ENCODE data around the gene SPIRE2.
"Not testable (repeated sequence)": the region's sequence is repeated elsewhere in the genome, so short reads cannot be mapped to it uniquely, and the experiment has no call there.

SPIRE2 gene

DNA sequence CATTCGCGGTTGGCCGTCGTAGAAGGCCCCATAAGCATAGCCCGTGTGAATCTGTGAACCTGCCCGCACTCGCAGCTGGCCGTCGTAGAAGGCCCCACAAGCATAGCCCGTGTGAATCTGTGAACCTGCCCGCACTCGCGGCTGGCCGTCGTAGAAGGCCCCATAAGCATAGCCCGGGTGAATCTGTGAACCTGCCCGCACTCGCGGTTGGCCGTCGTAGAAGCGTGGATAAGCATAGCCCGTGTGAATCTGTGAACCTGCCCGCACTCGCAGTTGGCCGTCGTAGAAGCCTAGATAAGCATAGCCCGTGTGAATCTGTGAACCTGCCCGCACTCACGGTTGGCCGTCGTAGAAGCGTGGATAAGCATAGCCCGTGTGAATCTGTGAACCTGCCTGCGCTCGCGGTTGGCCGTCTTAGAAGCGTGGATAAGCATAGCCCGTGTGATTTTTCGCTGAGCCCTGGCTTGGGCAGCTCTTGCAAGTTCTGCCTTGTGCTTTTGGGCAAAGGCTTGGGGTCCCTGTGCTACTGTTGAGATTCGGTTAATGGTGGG is 6.6 kb downstream of the SPIRE2 start:
- DNase-seq (ENCODE audit: low read depth in 2 of 2): not testable (repeated sequence)

DNA sequence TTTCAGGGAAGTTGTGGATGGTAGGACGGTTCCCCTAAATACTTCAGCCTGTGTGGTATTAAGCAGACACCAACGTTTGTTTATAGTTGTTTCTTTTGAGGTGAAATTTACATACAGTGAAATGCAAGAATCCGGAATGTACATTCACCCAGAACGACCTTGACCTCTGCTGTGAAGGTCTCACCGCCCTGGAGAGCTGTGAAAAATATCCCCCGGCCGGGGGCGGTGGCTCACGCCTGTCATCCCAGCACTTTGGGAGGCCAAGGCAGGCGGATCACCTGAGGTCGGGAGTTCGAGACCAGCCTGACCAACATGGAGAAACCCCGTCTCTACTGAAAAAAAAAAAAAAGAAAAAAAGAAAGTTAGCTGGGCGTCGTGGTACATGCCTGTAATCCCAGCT is 8.2 kb downstream of the SPIRE2 start:
- not testable (repeated sequence) for DNase-seq (ENCODE audit: low read depth in 2 of 2)

DNA sequence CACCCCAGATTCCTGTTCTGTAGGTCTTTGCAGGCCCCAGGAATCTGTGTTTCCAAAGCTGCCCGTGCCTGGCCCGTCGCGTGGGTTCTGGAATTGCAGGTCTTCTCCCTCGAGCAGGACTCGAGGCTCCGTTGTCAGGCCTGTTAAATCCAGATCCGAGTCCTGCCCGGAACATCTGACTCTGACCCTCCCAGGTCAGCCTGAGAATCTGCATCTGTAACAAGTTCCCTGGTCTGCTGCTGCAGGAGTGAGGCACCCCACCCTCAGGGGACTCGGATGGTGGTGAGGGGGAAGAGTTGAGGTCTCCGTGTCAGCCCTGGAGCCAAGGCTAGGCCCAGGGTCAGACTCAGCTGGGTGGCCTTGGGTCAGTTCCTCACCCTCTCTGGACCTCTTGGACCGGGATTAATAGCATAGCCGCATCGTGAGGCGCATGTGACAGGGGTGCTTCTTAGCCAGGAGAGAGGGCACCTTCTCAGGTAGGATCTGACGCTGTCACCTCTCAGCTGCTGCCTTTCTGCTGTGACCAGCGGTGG is 8.8 kb downstream of the SPIRE2 start:
- DNase-seq (ENCODE audit: low read depth in 2 of 2): no peak

DNA sequence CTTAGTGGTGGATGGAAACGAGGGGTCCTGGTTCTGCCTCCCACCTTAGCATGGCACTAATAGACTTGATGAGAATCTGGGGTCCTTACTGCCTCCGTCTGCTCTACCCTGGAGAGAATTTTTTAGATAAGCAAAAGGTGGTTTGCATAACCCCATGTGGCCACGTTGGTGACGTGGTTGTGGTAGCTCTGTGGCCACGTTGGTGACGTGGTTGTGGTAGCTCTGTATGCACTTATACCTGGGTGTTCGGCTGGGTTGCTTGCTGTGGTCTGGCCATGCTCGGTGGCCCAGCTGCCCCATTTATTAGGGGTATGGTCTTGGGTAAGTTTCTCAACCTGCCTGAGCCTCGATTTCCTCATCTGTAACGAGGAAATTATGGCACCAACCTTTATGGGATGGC is 13.0 kb downstream of the SPIRE2 start:
- DNase-seq (ENCODE audit: low read depth in 2 of 2): no peak

DNA sequence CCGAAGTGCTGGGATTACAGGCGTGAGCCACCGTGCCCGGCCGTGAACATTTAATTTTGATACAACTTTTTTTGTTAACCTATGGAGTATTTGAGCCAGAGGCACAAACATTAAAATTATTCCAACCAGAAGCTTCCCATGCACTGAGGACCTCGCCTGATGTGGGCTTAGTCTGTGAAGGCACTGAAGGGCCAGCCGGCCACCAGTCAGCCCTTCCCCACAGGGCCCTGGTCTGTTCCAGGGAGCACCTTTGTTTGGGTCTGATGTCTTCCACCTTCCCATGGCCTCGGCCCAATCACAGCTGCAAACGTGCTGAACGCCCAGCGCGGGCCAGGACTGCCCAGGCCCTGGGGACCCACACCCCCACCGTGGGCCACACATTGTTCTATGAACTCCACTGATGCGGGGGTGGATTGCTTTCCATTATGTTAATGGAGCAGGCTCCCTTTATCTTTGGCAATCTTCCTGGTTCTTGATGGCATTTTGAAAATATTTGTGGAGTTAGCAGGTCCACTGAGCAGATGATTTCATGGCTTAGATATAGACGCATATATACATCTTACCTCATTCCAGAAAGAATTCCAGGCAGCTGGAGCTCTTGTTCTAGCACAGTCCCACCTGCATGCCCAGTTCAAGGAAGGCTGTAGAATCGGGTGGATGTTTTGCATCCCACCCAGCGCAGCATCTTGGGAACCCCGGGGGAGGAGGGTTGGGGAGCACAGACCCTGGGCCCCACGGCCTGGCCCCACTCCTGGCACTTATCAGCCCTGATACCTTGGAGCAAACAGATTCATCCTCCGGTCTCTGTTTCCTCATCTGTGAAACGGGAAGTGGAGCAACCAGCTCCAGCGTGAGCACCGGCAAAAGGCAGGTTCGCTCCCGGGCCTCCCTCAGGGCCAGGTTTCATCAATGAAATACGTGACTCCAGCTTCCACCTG is 14.5 kb downstream of the SPIRE2 start:
- DNase-seq (ENCODE audit: low read depth in 2 of 2): peak; percentile 70 to 71

DNA sequence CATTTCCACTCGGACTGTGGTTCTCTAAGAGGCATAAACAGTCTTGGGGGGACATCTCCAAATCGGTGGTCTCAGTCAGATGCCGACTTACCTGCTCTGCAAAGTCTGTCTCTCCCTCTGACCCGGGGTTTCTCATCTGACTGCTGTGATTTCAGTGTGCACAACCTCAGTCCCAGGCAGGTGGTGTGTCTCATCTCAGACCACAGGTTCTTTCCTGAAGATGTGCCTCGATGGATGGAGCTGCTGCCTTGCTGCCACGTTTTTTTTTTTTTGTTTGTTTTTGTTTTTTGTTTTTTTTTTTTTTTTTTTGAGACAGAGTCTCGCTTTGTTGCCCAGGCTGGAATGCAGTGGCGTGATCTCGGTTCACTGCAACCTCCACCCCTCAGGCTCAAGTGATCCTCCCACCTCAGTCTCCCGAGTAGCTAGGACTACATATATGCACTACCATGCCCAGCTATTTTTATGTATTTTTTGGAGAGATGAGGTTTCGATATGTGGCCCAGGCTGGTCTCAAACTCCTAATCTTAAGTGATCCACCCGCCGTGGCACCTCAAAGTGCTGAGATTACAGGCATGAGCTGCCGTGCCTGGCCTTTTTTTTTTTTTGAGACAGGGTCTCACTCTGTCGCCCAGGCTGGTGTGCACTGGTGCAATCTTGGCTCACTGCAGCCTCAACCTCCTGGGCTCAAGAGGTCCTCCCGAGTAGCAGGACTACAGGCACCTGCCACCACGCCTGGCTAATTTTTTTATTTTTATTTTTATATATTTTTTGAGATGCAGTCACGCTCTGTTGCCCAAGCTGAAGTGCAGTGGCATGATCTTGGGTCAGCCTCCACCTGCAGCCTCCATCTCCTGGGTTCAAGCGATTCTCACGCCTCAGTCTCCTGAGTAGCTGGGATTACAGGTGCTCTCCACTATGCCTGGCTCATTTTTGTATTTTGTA is 15.4 kb downstream of the SPIRE2 start:
- DNase-seq (ENCODE audit: low read depth in 2 of 2): no peak

DNA sequence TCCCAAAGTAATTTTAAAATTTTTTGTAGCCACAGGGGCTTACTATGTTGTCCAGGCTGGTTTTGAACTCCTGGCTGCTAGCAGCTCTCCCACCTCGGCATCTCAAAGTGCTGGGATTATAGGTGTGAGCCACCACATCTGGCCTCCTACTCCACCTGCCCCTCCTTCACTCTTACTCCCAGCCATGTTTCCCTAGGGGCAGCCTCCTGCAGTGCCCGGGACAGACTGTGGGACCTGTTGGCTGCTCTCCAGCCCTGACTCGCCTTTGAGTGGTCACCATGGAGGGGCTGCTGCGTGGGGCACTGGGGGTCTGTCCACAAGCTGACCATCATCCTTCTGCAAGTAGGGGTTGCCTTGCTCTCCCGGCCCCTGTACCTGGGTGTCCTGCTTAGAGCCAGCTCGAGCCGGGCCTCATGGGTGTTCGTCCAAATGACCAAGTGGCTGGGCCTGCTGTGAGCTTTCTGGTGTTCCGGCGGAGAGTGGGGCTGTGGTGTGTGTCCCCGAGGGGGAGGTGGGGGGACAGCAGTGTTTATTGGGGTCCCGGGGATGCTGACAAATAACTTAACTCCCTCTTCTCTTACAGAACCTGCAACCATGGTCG is 16.6 kb downstream of the SPIRE2 start:
- no peak for DNase-seq (ENCODE audit: low read depth in 2 of 2)

DNA sequence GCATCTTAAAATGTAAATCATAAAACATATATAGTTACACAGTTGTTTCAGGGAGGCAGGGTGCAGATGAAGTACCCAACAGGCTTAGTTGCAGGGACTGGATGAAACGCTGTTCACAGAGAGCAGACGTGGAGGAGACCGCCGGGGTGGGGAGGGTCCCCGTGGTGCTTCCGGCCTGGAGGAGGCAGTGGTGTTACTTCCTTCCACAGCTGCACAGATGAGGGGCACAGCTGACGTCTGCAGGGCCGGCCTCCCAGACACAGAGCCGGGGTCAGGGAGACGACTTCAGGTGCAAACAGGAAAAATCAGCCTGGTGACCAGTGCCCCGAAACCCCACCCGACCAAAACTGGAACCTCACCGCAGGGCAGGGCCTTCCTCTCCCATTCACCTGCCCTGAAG is 17.1 kb downstream of the SPIRE2 start:
- DNase-seq (ENCODE audit: low read depth in 2 of 2): no peak

DNA sequence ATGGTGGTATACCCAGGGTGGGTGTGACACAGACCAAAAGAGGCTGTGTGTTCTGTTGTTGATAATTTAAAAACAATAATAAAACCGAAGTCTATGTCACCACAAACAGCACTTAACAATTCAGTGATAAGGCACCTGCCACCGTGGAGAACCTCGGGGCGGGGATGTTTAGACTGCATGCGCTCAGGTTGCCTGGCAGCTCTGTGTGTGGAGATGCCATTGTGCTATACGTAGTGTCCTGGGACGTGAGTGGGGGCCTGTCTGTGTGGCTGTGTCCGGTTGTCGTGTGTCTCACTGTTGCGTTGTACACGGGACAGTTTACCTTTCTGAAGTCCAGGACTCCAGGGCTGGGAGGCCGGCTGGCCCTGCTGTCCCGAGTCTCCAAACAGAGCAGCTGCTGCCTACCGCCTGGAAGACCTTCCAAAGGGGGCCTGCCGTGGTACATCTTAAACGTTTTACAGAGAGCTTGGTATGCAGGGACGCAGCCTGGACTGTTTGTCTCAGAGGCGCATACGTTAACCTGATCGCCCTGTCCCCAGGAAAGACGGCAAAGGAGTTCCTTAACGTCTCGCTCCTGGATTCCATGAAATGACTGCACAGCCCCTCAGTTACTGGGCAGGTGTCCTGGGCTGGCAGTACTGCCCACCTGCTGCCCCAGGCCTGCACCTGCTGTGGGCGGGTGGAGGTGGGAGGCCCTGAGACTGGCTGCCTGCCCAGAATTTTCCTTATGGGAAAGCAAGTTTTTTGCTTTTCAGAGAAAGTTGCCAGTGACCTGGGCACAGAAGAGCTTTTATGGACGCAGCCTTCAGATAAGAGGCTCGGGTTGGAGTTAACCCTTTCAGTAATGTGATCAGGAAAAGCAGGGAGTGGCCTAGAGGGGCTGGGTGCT is 19.0 kb downstream of the SPIRE2 start:
- DNase-seq (ENCODE audit: low read depth in 2 of 2): no peak

DNA sequence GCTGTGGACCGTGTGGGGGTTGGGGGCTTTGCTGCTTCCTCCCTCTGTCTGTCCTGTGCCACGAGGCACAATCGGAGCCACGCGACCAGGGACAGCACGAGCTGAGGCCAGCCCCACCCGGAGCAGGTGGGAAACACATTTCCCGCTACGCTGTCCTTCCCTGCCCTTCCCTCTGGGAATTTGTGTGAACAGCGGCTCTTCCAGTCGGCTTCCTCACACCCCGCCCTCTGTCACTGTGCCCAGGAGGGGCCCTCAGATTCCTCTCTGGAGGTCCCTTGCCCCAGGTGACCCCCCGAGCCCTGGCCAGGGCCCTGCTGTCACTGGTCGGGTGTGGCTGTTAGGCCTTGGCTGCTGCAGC is 19.6 kb downstream of the SPIRE2 start:
- DNase-seq (ENCODE audit: low read depth in 2 of 2): no peak

DNA sequence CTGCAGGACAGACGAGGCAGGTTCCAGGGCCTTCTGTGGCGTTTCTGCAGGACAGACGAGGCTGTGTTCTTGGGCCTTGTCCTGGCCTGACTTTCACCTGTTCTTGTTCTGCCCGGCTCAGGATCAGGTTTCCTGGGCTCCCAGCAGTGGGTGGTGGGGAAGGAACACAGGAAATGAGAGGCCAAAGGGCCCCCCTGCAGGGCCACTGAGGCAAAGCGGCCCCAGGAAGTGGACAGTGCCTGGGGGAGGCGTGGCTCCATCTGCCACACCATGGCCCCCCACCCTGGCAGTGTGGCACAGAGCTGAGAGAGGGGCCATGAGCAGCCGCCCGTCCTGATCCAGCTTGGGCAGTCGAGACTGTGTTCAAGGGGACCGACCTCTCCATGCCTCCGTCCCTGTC is 20.7 kb downstream of the SPIRE2 start:
- no peak for DNase-seq (ENCODE audit: low read depth in 2 of 2)

DNA sequence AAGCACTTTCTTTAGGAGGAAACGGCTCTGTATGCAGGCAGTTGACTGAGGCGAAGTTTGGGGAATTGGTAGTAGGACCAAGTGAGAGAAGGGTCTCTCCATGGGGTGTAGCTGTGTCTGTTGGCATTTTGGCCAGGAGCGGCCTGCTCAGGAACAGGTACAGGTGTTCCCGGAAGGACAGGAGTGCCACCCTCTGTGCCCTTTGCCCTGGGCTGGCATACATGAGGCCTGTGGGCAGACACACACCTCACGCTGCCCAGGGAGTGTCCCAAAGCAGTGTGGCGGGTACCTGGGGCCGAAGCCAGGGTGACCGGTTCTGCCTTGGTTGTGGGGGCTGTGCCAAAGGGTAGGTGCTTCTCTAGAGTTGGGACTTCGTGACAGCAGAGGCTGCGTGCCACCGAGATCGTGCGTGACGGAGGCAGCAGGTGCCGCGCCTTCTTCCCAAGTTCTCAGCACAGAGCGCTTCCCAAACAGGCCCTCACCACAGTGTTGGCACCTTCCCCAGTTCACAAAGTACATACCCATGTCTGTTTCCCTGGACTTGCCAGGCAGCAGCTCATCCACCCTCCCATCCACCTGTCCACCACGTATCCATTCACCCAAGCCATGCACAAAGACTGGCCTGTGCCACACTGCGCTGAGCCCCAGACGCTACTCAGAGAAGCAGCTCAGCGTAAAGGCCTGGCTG is 25.2 kb downstream of the SPIRE2 start:
- no peak for DNase-seq (ENCODE audit: low read depth in 2 of 2)

DNA sequence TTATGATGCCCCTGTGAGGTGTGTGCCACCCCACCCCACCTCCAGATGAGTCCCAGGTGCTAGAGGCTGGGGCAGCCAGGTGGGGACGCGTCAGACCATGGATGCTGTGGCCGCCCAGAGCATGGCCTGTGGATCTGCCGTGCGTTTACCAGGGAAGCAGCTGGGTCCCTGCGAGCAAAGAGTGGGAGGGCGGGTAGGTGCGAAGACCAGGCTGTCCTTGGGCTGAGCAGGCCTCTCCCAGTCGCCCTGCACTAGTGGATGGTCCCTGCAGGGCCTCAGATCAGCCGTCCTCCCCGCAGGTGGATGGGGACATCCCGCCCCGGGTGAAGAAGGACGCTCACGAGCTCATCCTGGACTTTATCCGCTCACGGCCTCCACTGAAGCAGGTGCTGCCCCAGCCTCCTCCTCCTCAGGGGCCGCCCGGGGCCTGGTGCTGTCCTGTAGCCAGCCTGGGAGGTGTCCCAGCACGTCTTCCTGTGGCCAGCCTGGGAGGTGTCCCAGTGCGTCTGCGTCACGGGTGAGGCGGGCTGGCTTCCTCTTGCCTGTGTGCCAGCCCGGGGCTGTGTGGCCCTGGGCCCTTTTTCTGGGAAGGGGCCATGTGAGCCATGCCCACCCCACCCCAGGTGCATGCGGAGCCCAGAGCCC is 27.1 kb downstream of the SPIRE2 start:
- DNase-seq (ENCODE audit: low read depth in 2 of 2): no peak

DNA sequence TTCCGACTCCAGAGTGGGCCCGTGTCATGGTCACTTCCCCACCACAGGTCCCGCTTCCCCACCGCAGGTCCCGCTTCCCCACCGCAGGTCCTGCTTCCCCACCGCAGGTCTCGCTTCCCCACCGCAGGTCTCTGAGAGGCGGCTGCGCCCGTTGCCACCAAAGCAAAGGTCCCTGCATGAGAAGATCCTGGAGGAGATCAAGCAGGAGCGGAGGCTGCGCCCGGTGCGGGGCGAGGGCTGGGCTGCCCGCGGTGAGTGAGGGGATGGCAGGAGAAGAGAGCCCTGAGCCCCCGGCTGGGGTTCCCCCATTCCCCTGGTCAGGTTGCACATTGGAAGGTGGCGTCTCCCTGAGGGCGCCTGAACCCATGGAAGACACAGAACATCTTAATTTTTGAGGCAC is 27.7 kb downstream of the SPIRE2 start:
- DNase-seq (ENCODE audit: low read depth in 2 of 2): no peak

DNA sequence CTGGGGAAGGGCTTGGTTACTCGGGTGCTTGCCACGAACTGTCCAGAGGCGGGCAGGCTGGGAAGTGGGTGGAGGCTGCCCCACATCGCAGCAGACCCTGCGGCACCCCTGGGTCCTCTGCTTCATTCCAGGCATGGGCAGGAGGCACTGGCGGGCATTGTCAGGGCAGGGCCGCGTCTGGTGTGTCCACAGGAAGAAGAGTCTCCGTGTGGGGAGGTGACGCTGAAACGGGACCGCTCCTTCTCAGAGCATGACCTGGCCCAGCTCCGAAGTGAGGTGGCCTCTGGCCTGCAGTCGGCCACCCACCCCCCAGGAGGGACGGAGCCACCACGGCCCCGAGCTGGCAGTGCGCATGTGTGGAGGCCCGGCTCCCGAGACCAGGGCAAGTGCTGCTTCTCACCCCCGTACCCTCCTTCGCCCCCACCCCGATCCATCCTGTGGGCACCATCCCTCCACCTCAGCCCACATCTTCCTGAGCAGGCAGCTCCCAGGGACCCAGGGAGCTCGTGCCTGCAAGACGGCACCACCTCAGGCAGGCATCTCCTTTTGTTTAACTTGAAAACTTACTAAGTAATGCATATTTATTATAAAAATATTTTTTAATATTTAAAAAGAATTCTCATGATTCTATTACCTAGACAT is 30.8 kb downstream of the SPIRE2 start:
- DNase-seq (ENCODE audit: low read depth in 2 of 2): no peak

DNA sequence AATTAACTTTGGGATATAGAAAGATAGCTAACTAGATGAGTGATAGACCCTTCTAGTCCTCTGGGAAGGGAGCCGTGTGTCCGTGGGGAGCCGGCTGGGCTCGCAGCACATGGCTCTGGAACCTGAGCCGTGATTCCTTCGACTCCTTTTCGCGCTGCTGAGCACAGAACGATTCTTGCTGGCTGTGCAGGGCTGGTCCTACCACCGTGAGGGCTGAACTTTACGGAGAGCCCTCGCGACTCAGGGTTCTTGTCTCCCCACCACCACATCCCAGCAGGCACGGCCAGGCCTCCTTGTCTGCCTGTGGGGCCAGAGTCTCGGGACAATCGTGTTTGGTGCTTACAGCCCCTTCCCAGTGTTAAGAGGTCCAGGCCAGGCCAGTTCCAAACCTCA is 31.3 kb downstream of the SPIRE2 start:
- DNase-seq (ENCODE audit: low read depth in 2 of 2): no peak

DNA sequence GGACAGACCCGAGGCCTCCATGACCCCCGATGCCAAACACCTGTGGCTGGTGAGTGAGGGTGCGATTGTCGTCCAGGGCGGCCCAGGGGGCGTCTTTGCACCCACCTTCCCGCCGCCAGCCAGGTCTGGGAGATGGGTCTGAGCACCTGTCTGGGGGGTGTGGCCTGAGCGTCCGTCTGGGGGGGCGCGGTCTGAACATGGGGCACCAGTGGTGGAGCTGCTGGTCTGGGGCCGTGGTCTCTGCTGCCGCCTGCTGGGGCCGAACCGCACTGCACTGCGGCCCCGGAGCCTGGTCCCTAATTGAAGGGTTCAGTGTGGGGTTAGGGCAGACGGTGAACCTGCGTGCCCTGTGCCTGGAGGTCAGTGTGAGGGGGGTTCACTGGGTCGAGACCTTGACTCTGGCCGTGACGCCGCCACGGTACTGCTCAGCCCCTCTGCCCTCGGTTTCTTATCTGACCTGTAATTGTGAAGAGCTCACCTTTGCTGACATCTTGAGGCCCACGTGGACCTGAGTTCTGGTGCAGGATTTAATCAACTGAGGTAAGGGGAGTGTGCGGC is 32.6 kb downstream of the SPIRE2 start:
- DNase-seq (ENCODE audit: low read depth in 2 of 2): no peak

DNA sequence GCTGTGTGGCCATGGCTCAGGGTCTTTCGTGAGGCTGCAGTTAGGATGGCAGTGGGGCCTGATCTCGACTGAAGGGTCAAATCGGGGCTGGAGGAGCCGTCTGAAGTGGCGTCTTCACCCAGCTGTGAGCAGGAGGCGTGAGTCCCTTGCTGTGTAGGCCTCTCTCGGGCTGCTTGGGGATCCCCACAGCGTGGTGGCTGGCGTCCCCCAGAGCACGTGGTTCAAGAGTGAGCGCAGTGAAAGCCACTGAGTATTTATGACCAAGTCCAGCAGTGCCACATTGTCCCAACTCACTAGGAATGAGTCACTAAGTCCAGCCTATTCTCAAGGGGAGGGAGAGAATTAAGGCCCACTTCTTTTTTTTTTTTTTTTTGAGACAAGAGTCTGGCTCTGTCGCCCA is 33.4 kb downstream of the SPIRE2 start:
- no peak for DNase-seq (ENCODE audit: low read depth in 2 of 2)

DNA sequence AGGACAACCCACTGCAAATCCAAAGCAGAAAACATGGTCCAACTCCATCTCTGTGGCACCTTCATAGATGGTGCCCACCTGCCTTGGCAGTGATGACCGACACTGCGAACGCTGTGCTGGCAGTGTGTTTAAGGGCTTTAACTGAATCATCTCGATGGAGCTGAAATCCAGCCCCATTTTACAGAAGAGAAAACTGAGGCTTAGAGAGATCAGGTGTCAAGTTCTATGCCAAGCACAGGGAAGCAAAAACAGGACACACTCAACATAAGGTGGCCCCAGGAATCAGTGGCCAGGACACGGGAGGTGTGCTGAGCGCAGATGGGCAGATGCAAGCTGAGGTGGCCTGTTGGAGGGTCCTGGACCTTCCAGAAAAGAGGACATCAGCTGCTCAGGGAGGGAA is 34.5 kb downstream of the SPIRE2 start:
- DNase-seq (ENCODE audit: low read depth in 2 of 2): no peak
